ENCODE data around the gene PLS1.

DNA sequence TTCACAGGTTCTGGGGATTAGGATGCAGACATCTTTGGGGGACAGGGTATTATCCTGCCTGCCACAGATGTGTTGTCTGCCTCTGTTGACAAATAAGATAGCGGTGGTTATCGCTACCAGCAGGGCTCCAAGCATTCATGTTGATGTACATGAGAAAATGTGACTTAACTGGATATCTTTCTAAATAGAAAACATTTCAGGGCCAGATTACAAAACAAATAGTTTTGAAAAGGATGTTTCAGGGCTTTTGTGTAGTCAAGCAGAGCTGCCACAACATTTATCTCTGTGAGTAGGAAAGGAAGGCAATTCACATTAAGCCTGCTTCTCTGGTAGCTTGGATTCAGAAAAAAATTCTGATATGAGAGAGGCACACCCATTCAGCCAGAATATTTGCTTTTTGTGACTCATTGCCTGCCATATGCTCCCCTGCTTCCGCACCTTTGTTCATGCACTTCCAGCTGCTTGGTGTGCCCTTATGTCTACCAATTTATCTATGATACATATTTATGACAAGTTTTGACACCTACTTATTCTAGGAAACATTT is 22.8 kb downstream of the PLS1 start:
- TF ChIP-seq, protein P1, sequence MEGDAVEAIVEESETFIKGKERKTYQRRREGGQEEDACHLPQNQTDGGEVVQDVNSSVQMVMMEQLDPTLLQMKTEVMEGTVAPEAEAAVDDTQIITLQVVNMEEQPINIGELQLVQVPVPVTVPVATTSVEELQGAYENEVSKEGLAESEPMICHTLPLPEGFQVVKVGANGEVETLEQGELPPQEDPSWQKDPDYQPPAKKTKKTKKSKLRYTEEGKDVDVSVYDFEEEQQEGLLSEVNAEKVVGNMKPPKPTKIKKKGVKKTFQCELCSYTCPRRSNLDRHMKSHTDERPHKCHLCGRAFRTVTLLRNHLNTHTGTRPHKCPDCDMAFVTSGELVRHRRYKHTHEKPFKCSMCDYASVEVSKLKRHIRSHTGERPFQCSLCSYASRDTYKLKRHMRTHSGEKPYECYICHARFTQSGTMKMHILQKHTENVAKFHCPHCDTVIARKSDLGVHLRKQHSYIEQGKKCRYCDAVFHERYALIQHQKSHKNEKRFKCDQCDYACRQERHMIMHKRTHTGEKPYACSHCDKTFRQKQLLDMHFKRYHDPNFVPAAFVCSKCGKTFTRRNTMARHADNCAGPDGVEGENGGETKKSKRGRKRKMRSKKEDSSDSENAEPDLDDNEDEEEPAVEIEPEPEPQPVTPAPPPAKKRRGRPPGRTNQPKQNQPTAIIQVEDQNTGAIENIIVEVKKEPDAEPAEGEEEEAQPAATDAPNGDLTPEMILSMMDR (IDR thresholded peaks at IDR 0.05; ENCODE audit: low read depth, low read length), result no peak
- TF ChIP-seq POLR2A (IDR thresholded peaks at IDR 0.05; ENCODE audit: extremely low read depth, insufficient read length), result no peak
